ENCODE data around the gene SCGN.

DNA sequence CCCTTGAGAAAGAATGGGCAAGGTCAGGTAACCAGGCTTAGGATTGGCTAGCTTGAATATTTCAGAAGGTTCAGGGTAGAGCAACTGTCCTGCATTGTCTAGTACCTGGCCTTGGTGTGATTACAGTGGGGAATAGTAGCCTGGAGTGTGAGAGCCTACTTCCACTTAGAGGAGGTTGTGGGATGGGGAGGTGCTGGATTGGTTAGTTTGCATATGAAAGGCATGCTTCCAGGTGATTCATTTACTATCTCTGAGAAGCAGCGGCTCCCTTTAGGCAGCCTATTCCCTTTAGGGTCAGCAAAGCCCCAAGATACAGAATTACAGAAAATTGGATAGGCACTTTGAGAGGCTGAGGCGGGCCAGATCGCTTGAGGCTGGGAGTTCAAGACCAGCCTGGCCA, 25.0 kb upstream of the SCGN start:
- TF ChIP-seq, protein P1, sequence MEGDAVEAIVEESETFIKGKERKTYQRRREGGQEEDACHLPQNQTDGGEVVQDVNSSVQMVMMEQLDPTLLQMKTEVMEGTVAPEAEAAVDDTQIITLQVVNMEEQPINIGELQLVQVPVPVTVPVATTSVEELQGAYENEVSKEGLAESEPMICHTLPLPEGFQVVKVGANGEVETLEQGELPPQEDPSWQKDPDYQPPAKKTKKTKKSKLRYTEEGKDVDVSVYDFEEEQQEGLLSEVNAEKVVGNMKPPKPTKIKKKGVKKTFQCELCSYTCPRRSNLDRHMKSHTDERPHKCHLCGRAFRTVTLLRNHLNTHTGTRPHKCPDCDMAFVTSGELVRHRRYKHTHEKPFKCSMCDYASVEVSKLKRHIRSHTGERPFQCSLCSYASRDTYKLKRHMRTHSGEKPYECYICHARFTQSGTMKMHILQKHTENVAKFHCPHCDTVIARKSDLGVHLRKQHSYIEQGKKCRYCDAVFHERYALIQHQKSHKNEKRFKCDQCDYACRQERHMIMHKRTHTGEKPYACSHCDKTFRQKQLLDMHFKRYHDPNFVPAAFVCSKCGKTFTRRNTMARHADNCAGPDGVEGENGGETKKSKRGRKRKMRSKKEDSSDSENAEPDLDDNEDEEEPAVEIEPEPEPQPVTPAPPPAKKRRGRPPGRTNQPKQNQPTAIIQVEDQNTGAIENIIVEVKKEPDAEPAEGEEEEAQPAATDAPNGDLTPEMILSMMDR (conservative IDR thresholded peaks at IDR 0.05; ENCODE audit: low read length), result no peak
- TF ChIP-seq EZH2phosphoT487 (IDR thresholded peaks at IDR 0.05; ENCODE audit: borderline replicate concordance), result no peak

All from Loucy (cell line).